Spleen (tissue), 11 donors: Measurements from ENCODE around the gene FAM219B. TPM values are rescaled to one million over a fixed set of nuclear protein-coding genes. Genes with fewer than 3 reads are reported as not detected.

ENCODE experiments used
- DNase-seq: peaks from one replicate; pipeline ENCODE4 v3.0.0-alpha.2; 2020
- H3K27ac ChIP-seq, 8 donors: fragments of 200-600 bp; sonication (generic) in 7 of 8; 1 replicate in 4 of 8; 2 replicates in 4 of 8; pipeline versions ENCODE4 v1.5.0 to v1.8.0; 2016 to 2021; ENCODE audit warnings: inconsistent platforms in 4 of 8, mild to moderate bottlenecking in 4 of 8, moderate library complexity in 1 of 8
- H3K27me3 ChIP-seq, 7 donors: fragments of 200-600 bp; sonication (generic) in 6 of 7; replicated peaks in 1 of 7; 1 replicate in 4 of 7; 2 replicates in 3 of 7; pipeline versions ENCODE4 v1.5.0 to v1.8.0; 2016 to 2021; ENCODE audit warnings: inconsistent platforms in 3 of 7, mild to moderate bottlenecking in 1 of 7
- H3K36me3 ChIP-seq, 6 donors: fragments of 200-600 bp; sonication (generic) in 5 of 6; 1 replicate in 4 of 6; 2 replicates in 2 of 6; pipeline versions ENCODE4 v1.5.0 to v1.8.0; 2016 to 2021; ENCODE audit warnings: inconsistent platforms in 2 of 6
- H3K4me1 ChIP-seq, 6 donors: fragments of 200-600 bp; sonication (generic) in 5 of 6; 1 replicate in 3 of 6; 2 replicates in 3 of 6; pipeline versions ENCODE4 v1.5.0 to v1.8.0; 2016 to 2021; ENCODE audit warnings: inconsistent platforms in 3 of 6
- H3K4me3 ChIP-seq, 8 donors: fragments of 200-600 bp; sonication (generic) in 7 of 8; 1 replicate in 4 of 8; 2 replicates in 4 of 8; pipeline versions ENCODE4 v1.5.0 to v1.8.0; 2016 to 2021; ENCODE audit warnings: inconsistent platforms in 4 of 8, mild to moderate bottlenecking in 4 of 8, moderate library complexity in 2 of 8
- H3K9me3 ChIP-seq, 8 donors: fragments of 200-600 bp; sonication (generic) in 7 of 8; 1 replicate in 4 of 8; 2 replicates in 4 of 8; pipeline versions ENCODE4 v1.5.0 to v1.8.0; 2016 to 2021; ENCODE audit warnings: inconsistent platforms in 4 of 8
- CTCF ChIP-seq, 11 experiments: fragments of 200-600 bp in 7 of 11; fragments of 450-650 bp in 4 of 11; sonication (generic) in 4 of 11; IDR thresholded peaks in 8 of 11; conservative IDR thresholded peaks in 3 of 11; 1 replicate in 7 of 11; 2 replicates in 4 of 11; pipeline versions ENCODE4 v1.4.0 to v1.8.0; 2016 to 2021; ENCODE audit warnings: antibody characterized with exemption in 11 of 11, inconsistent platforms in 4 of 11, mild to moderate bottlenecking in 1 of 11
- POLR2A ChIP-seq, 3 donors: fragments of 450-650 bp; IDR thresholded peaks; one replicate each; pipeline ENCODE4 v1.5.1; 2017; ENCODE audit warnings: antibody characterized with exemption in 3 of 3, mild to moderate bottlenecking in 1 of 3
- POLR2AphosphoS5 ChIP-seq, 3 donors: sonication (generic); formaldehyde crosslinking; IDR thresholded peaks; one replicate each; pipeline ENCODE4 v1.5.1; 2017; ENCODE audit warnings: antibody characterized with exemption in 3 of 3
- WGBS, 5 donors: extraction: QIAGEN DNeasy Blood & Tissue Kit in 3 of 5; methylation state at CpG; one replicate each; pipeline versions ENCODE4 v1.1.5 to v1.1.7; 2013 to 2018; 5-methylcytosine and 5-hydroxymethylcytosine counted together
- intact Hi-C: fragments of 100-400 bp; cut with DNase I; formaldehyde crosslinking; loops from one replicate; pipeline ENCODE4 v1.15.0; 2023; ENCODE audit warnings: low total_unique reads
- polyA plus RNA-seq, 3 donors: library from polyadenylated mRNA; stranded (reverse); fragments of 200-250 nt; gene quantifications; one replicate each; pipeline ENCODE4 v1.2.1, GENCODE V29; 2013
- total RNA-seq, 7 donors: library from RNA; depleted of rRNA in 3 of 7; stranded (reverse); fragments of >200 nt in 3 of 7; fragmentation: NEBNext Ultra II Directional in 4 of 7; extraction: Animal tissue kit (Norgen Biotek cat#: 25700) in 4 of 7; gene quantifications; one replicate each; pipeline versions ENCODE4 v1.1.0 to v1.2.1, GENCODE V29; 2016 to 2021
- donor health status: healthy with polysubstance abuse.
- donor health status: DM: no; HTN: no; CAD: no; lungs with moderate emphysema.
- donor health status: DM: no; HTN: no; CAD: no.
- donor health status: Bipolar disorder and iron deficiency.
- donor health status: healthy.
- donor health status: DM: no; HTN: no; CAD: no.
- donor health status: DM: yes; HTN: yes; CAD: no.

Gene FAM219B
- total and polyA plus RNA-seq, 10 donors = 18.6 to 103 (median 69.1) TPM

GRCh38 chr15:74893627-74894026, 13.0 kb downstream of the FAM219B start:
- Histone ChIP-seq H3K4me3 (no peak overlapping the region), H3K27ac (peak overlapping the region in 4 of 8 donors; percentile 14 to 93 (median 68)), H3K27me3 (no peaks in the 10 kb centered on the region), H3K9me3 (no peaks in the 10 kb centered on the region), H3K36me3 (peaks cover 0 to 61% (median 18%) of the 10 kb centered on the region in 6 donors), H3K4me1 (peaks cover 14 to 75% (median 54%) of the 10 kb centered on the region in 6 donors)
- 53 to 70% (median 65%) methylated on average over 3 of the region's 3 CpGs for WGBS, 5 donors
- intact Hi-C loops = no loop called here
- no peak for TF ChIP-seq POLR2A (IDR thresholded peaks at IDR 0.05)
- peak in 1 of 3 donors; percentile 51 for TF ChIP-seq POLR2AphosphoS5 (IDR thresholded peaks at IDR 0.05)
- DNase-seq = no peak

DNA sequence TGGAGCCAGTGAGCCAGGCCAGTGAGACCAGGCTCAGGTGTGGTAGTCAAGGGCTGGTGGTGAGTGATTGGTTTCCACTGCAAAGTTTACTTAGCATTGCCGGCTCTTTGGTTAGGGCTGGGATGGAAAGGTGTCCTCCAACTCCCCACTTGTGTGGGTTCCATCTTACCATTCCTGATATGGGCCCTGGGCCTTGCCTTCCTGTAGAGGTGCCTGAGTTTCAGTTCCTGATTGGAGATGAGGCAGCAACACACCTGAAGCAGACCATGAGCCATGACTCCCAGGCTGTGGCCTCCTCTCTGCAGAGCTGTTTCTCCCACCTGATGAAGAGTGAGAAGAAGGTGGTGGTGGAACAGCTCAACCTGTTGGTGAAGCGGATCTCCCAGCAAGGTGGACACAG, 13.7 kb downstream of the FAM219B start:
- DNase-seq = no peak
- peaks cover 14 to 72% (median 49%) of the 10 kb centered on the region in 6 donors for H3K4me1 ChIP-seq
- intact Hi-C loops = no loop called here
- WGBS, 5 donors = 83 to 100% (median 98%) methylated on average over 1 to 2 of the region's 2 CpGs
- no peak for TF ChIP-seq POLR2A (IDR thresholded peaks at IDR 0.05)
- TF ChIP-seq POLR2AphosphoS5 (IDR thresholded peaks at IDR 0.05) = no peak
- TF ChIP-seq CTCF (IDR thresholded peaks at IDR 0.05 in 8 of 11, conservative IDR thresholded peaks at IDR 0.05 in 3 of 11) = no peak
- no peak overlapping the region for H3K4me3 ChIP-seq
- no peaks in the 10 kb centered on the region for H3K9me3 ChIP-seq
- no peaks in the 10 kb centered on the region for H3K27me3 ChIP-seq
- peak overlapping the region in 5 of 8 donors; percentile 14 to 93 (median 47) for H3K27ac ChIP-seq
- peaks cover 0 to 54% (median 14%) of the 10 kb centered on the region in 6 donors for H3K36me3 ChIP-seq

DNA sequence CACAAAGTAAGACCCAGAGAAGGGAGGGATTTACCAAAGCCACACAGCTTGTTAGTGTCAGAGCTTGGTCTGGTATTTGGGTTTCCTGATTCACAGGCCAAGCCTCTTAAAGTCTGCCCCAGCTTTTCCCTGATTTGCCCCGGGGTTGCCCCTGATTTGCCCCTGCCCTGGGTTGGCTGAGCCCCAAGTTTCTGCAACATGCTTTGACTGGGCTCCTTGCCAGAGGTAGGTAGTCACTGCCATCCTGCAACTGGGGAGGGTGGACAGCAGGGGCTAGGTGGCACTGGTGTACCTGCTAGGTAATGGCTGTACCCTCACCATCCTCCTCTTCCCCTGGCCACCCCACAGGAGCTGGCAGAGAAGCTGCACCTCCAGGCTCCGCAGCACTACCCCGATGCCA, 14.3 kb downstream of the FAM219B start:
- intact Hi-C loops = no loop called here
- peak overlapping the region in 3 of 8 donors; percentile 16 to 93 (median 89) for H3K27ac ChIP-seq
- WGBS, 5 donors = 76 to 93% (median 79%) methylated on average over 3 of the region's 3 CpGs

DNA sequence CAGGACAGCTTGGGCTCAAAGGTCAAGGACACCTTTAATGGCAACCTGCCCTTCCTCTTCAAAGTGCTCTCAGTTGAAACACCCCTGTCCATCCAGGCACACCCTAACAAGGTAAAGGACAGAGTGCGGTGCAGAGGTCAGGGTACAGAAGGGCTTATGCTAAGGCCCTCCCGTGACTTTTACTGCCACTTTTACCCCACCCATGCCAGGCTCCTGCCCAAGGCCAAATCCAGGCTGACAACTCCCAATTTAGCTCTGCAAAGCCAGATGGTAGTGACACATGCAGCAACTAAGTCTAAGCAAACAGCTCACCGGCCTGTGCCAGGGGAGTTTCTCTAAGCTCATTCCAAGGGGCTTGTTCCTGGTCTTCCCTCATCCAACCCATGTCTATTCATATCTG, 15.2 kb downstream of the FAM219B start:
- Histone ChIP-seq H3K27me3 (no peaks in the 10 kb centered on the region), H3K9me3 (no peaks in the 10 kb centered on the region), H3K4me3 (no peak overlapping the region), H3K4me1 (peaks cover 14 to 61% (median 41%) of the 10 kb centered on the region in 6 donors), H3K27ac (peak overlapping the region in 4 of 8 donors; percentile 16 to 93 (median 88)), H3K36me3 (peaks cover 0 to 39% (median 11%) of the 10 kb centered on the region in 6 donors)
- DNase-seq = no peak
- WGBS, 5 donors = 76 to 85% (median 78%) methylated on average over 3 of the region's 3 CpGs
- intact Hi-C loops = no loop called here
- TF ChIP-seq CTCF (IDR thresholded peaks at IDR 0.05 in 8 of 11, conservative IDR thresholded peaks at IDR 0.05 in 3 of 11) (no peak), POLR2A (IDR thresholded peaks at IDR 0.05) (no peak), POLR2AphosphoS5 (IDR thresholded peaks at IDR 0.05) (no peak)

More for the DNA sequence above, 14.3 kb downstream of the FAM219B start:
- Histone ChIP-seq H3K9me3 (no peaks in the 10 kb centered on the region), H3K36me3 (peaks cover 0 to 47% (median 14%) of the 10 kb centered on the region in 6 donors), H3K4me1 (peaks cover 14 to 66% (median 44%) of the 10 kb centered on the region in 6 donors), H3K27me3 (no peaks in the 10 kb centered on the region), H3K4me3 (no peak overlapping the region)
- TF ChIP-seq POLR2A (IDR thresholded peaks at IDR 0.05) (no peak), CTCF (IDR thresholded peaks at IDR 0.05 in 8 of 11, conservative IDR thresholded peaks at IDR 0.05 in 3 of 11) (no peak), POLR2AphosphoS5 (IDR thresholded peaks at IDR 0.05) (no peak)
- no peak for DNase-seq
